HepG2 (cell line): ENCODE measurements around the gene SYNGR2. TPM values are rescaled to one million over a fixed set of nuclear protein-coding genes. Genes with fewer than 3 reads are reported as not detected.

Source experiments
- CENPT ChIP-seq: sonication (generic); formaldehyde crosslinking; IDR thresholded peaks from 2 replicates; pipeline ENCODE4 v1.8.0; 2022; ENCODE audit warnings: low read depth, mild to moderate bottlenecking, moderate library complexity, missing genetic modification reagents
- CREB3 ChIP-seq: sonication (generic); formaldehyde crosslinking; IDR thresholded peaks from 2 replicates; pipeline ENCODE4 v1.5.0; 2020; ENCODE audit warnings: missing genetic modification reagents
- MBNL3 ChIP-seq: fragments of 250-450 bp; sonication (Bioruptor Pico); conservative IDR thresholded peaks from 2 replicates; pipeline ENCODE4 v1.8.0; 2022; ENCODE audit warnings: mild to moderate bottlenecking, inconsistent platforms
- MTF1 ChIP-seq: sonication (generic); formaldehyde crosslinking; IDR thresholded peaks from 2 replicates; pipeline ENCODE4 v1.5.0; 2020; ENCODE audit warnings: missing genetic modification reagents
- NCOA2 ChIP-seq: sonication (generic); formaldehyde crosslinking; IDR thresholded peaks from 2 replicates; pipeline ENCODE4 v1.8.0; 2022; ENCODE audit warnings: inconsistent platforms
- SETDB1 ChIP-seq: sonication (generic); formaldehyde crosslinking; IDR thresholded peaks from 2 replicates; pipeline ENCODE4 v1.5.1; 2020; ENCODE audit warnings: missing genetic modification reagents, mild to moderate bottlenecking, borderline replicate concordance
- SP5 ChIP-seq: IDR thresholded peaks from 2 replicates; pipeline ENCODE4 v1.6.1; 2016; ENCODE audit warnings: low read depth, borderline replicate concordance
- TBX3 ChIP-seq: fragments of 450-650 bp; IDR thresholded peaks from 2 replicates; pipeline ENCODE4 v1.6.1; 2017; ENCODE audit warnings: antibody characterized with exemption, mild to moderate bottlenecking, inconsistent platforms, borderline replicate concordance
- THAP8 ChIP-seq: sonication (generic); formaldehyde crosslinking; IDR thresholded peaks from 2 replicates; pipeline ENCODE4 v1.5.1; 2020; ENCODE audit warnings: missing genetic modification reagents, mild to moderate bottlenecking, borderline replicate concordance
- ZBTB21 ChIP-seq: sonication (generic); formaldehyde crosslinking; IDR thresholded peaks from 2 replicates; pipeline ENCODE4 v1.4.0; 2020; ENCODE audit warnings: missing genetic modification reagents
- ZFYVE20 ChIP-seq: sonication (generic); formaldehyde crosslinking; IDR thresholded peaks from 2 replicates; pipeline ENCODE4 v1.8.0; 2023; ENCODE audit warnings: low read depth, mild to moderate bottlenecking, moderate library complexity, missing genetic modification reagents, borderline replicate concordance
- ZNF496 ChIP-seq: sonication (generic); formaldehyde crosslinking; IDR thresholded peaks from 2 replicates; pipeline ENCODE4 v1.8.1; 2023; ENCODE audit warnings: mild to moderate bottlenecking, moderate library complexity, missing genetic modification reagents; ENCODE audit not compliant: insufficient replicate concordance
- ZNF549 ChIP-seq: sonication (generic); formaldehyde crosslinking; IDR thresholded peaks from 2 replicates; pipeline ENCODE4 v1.5.0; 2020; ENCODE audit warnings: missing genetic modification reagents
- ZNF609 ChIP-seq: sonication (generic); formaldehyde crosslinking; IDR thresholded peaks from 2 replicates; pipeline ENCODE4 v1.4.0; 2020; ENCODE audit warnings: mild to moderate bottlenecking, missing genetic modification reagents, borderline replicate concordance
- ZNF747 ChIP-seq: sonication (generic); formaldehyde crosslinking; IDR thresholded peaks from 2 replicates; pipeline ENCODE4 v1.8.1; 2023; ENCODE audit warnings: missing genetic modification reagents, mild to moderate bottlenecking, borderline replicate concordance
- polyA plus RNA-seq, 8 experiments: library from polyadenylated mRNA; depleted of rRNA in 3 of 8; stranded (reverse) in 7 of 8; unstranded in 1 of 8; fragments of >200 nt; fragmentation: Illumina TruSeq in 4 of 8; extraction: Trizol in 4 of 8; gene quantifications; 2 replicates each; pipeline versions ENCODE4 v1.2.1 to v1.2.3, GENCODE V29; 2011 to 2016; ENCODE audit warnings: low read depth in 4 of 8, missing spikeins in 1 of 8, mixed read lengths in 1 of 8; ENCODE audit not compliant: insufficient read depth in 1 of 8
- total RNA-seq, 5 experiments: library from RNA; depleted of rRNA; stranded (reverse); fragments of >200 nt; fragmentation: Illumina TruSeq; extraction: Trizol; gene quantifications; 2 replicates each; pipeline ENCODE4 v1.2.3, GENCODE V29; 2016; ENCODE audit warnings: low read depth in 1 of 5
- TF ChIP-seq, protein P1 (sequence below): IDR thresholded peaks from 2 replicates; pipeline ENCODE4 v1.6.1; 2016; ENCODE audit warnings: missing compliant biosample characterization, missing genetic modification reagents, borderline replicate concordance
- TF ChIP-seq, protein P2 (sequence below): sonication (generic); formaldehyde crosslinking; IDR thresholded peaks from 2 replicates; pipeline ENCODE4 v1.5.1; 2020; ENCODE audit warnings: mild to moderate bottlenecking, missing genetic modification reagents, moderate library complexity

SYNGR2 gene
- total and polyA plus RNA-seq, 2 of the 13 experiments (the other 11 are each of a cell fraction or from before 2014, with no cell fraction given) = 46.7 to 170 TPM

DNA sequence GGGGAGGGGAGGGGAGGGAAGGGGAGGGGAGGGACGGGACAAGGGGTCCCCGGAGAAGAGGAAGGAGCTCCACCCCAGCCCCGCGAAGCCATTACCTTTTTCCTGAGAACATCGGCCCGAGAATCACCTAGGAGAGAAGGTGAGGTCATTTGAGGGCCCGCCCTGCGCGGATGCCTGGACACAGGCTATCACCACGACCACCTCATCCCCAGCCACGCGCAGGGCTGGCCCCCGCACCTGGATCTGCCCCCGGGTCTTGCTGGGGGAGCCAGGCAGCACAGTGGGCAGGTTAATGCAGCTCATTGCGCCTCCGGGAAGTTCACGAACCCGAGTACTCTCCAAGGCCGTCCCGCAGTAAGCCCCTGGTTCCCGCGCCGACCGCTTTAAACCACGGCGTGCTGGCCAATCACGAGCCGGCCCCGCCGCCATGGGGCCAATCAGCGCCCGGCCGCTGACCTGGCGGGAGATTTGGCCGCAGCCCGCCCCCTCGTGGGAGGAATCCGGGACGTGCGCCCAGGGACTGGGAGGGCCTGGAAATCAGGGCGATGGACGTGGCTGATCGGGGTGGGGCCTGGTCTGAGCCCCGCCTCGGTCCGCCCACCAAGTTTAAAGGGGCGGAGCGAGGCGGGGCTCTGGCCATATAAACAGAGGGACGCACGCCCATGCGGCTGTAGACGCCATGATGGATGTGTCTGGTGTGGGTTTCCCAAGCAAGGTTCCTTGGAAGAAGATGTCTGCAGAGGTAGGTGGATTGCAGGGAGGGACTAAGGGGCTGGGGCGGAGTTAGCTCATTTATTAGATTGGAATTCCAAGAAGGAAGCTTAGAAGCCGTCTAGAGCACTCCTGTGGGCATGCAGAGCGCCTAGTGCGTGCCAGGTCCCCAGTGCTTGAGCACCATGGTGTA lies 18.6 kb downstream of the SYNGR2 start, which contains the start of the genes AFMID and TK1 (continued):
- TF ChIP-seq CREB3 (CRISPR knock-in tag) = no peak; the same call in 1 of the 2 replicates
- TF ChIP-seq CENPT (CRISPR knock-in tag) = peak; percentile 98
- TF ChIP-seq, protein P1, sequence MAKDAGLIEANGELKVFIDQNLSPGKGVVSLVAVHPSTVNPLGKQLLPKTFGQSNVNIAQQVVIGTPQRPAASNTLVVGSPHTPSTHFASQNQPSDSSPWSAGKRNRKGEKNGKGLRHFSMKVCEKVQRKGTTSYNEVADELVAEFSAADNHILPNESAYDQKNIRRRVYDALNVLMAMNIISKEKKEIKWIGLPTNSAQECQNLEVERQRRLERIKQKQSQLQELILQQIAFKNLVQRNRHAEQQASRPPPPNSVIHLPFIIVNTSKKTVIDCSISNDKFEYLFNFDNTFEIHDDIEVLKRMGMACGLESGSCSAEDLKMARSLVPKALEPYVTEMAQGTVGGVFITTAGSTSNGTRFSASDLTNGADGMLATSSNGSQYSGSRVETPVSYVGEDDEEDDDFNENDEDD (CRISPR knock-in tag) = peak; percentile 100
- TF ChIP-seq NCOA2 = peak; percentile 72
- TF ChIP-seq ZNF549 (CRISPR knock-in tag) = no peak
- TF ChIP-seq ZFYVE20 (CRISPR knock-in tag) = peak; percentile 99
- no peak; the same call in 1 of the 2 replicates for TF ChIP-seq MTF1 (CRISPR knock-in tag)
- TF ChIP-seq ZNF747 (CRISPR knock-in tag) = peak; percentile 69; the same call in 1 of the 2 replicates
- no peak for TF ChIP-seq TBX3
- no peak for TF ChIP-seq ZNF609 (CRISPR knock-in tag)
- no peak for TF ChIP-seq SETDB1 (CRISPR knock-in tag)
- no peak for TF ChIP-seq MBNL3
- TF ChIP-seq ZNF496 = peak; percentile 79
- TF ChIP-seq THAP8 = peak; percentile 85; the same call in 1 of the 2 replicates
- TF ChIP-seq, protein P2, sequence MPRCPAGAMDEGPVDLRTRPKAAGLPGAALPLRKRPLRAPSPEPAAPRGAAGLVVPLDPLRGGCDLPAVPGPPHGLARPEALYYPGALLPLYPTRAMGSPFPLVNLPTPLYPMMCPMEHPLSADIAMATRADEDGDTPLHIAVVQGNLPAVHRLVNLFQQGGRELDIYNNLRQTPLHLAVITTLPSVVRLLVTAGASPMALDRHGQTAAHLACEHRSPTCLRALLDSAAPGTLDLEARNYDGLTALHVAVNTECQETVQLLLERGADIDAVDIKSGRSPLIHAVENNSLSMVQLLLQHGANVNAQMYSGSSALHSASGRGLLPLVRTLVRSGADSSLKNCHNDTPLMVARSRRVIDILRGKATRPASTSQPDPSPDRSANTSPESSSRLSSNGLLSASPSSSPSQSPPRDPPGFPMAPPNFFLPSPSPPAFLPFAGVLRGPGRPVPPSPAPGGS = peak; percentile 86; the same call in 1 of the 2 replicates
- peak; percentile 57; the same call in 1 of the 2 replicates for TF ChIP-seq SP5 (CRISPR knock-in tag)
- 0 out of 2 replicates have a peak, but pooled peaks have one; percentile 13 for TF ChIP-seq ZBTB21 (CRISPR knock-in tag)
